ENCODE results near the gene GNMT. TPM values are rescaled to one million over a fixed set of nuclear protein-coding genes. Genes with fewer than 3 reads are reported as not detected.

GNMT gene
- 1.6 TPM for polyA plus RNA-seq (2012; ENCODE audit: insufficient read depth, insufficient read length)

GRCh38 chr6:42960243-42961019, at the start of gene GNMT:
TSS of gene GNMT (plus strand) at chr6:42960754. CDS start at chr6:42960768, 14 bp downstream.
- no peak within 1 kb of the TSS for H3K4me3 ChIP-seq (ENCODE audit: low read length)
- DNase-seq (ENCODE audit: low read depth, low spot score), result no peak

- peak overlapping the region; percentile 2; the same call in 1 of the 2 replicates for H3K4me3 ChIP-seq (ENCODE audit: low read length)
- peak; percentile 45 for DNase-seq (ENCODE audit: low read depth, low spot score)
These were observed 49.2 kb upstream of the GNMT start for GRCh38 chr6:42911171-42912021.

DNA sequence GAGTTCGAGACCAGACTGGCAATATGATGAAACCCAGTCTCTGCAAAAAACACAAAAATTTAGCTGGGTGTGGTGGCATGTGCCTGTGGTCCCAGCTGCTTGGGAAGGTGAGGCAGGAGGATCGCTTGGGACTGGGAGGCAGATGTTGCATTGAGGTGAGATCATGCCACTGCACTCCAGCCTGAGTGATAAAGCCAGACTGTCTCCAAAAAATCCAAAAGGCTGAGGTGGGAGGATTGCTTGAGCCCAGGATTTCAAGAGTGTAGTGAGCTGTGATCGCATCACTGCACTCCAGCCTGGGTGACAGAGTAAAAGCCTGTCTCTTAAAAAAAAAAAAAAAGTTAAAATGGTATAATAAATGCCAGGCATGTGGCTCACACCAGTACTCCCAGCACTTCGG, 46.0 kb upstream of the GNMT start:
- no peak overlapping the region for H3K4me3 ChIP-seq (ENCODE audit: low read length)
- DNase-seq (ENCODE audit: low read depth, low spot score), result no peak

- DNase-seq (ENCODE audit: low read depth, low spot score), result peak; percentile 71
- peak within 1 kb of the TSS; percentile 38 for H3K4me3 ChIP-seq (ENCODE audit: low read length)
These were observed 44.8 kb upstream of the GNMT start, which contains the start of gene PTCRA for GRCh38 chr6:42915732-42916131. TSS of gene PTCRA (plus strand) at chr6:42916053. CDS start at chr6:42916070, 17 bp downstream.

DNA sequence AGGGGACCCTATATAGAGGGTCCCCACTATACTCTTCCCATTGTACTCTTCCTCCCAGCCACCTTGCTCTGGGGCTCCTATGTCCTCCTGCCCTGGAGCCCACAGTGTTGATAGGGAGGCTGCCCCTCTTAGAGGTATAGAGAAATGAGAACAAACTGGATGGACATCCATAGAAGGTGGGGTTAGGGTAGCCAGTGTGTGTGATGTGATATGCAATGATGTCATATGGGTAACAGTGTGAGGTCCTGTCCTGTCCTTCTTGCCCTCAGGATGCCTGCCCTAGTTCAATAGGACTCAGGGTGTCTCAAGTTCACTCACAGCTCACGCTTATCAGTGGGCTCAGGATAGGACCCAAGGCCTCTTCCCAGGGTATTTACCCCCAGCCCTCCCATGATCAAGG, 44.3 kb upstream of the GNMT start:
- DNase-seq (ENCODE audit: low read depth, low spot score), result no peak

DNA sequence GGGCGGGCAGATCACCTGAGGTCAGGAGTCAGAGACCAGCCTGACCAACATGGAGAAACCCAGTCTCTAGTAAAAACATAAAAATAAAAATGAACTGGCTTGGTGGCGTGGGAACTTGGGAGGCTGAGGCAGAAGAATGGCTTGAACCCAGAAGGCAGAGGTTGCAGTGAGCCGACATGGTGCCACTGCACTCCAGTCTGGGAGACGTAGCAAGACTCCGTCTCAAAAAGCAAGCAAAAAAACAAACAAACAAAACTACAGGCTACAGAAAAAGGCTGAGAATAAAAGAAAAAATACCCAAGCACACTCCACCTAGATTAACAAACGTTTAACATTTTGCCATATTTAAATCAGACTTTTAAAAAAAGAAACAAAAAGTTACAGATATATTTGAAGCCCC, 38.8 kb upstream of the GNMT start:
- no peak for DNase-seq (ENCODE audit: low read depth, low spot score)
- H3K4me3 ChIP-seq (ENCODE audit: low read length), result no peak overlapping the region

More for the DNA sequence above, 44.3 kb upstream of the GNMT start:
- peak overlapping the region; percentile 38 for H3K4me3 ChIP-seq (ENCODE audit: low read length)

GRCh38 chr6:42923666-42924065, 36.9 kb upstream of the GNMT start:
- DNase-seq (ENCODE audit: low read depth, low spot score), result no peak
- no peak overlapping the region for H3K4me3 ChIP-seq (ENCODE audit: low read length)

DNA sequence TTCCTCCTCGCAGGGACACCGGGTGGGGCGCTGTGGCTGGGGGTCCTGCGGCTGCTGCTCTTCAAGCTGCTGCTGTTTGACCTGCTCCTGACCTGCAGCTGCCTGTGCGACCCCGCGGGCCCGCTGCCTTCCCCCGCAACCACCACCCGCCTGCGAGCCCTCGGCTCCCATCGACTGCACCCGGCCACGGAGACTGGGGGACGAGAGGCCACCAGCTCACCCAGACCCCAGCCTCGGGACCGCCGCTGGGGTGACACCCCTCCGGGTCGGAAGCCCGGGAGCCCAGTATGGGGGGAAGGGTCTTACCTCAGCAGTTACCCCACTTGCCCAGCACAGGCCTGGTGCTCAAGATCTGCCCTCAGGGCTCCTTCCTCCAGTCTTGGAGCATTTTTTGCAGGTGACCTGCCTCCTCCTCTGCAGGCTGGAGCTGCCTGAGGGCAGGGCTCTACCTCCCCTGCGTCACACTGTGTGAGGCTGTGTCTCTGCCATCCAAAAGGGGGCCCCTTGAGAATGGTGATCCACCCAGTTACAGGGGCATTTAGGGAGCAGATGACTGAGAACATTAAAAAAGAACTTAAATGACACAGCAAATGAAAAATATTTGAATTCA, 35.2 kb upstream of the GNMT start:
- no peak for DNase-seq (ENCODE audit: low read depth, low spot score)
- H3K4me3 ChIP-seq (ENCODE audit: low read length), result no peak overlapping the region

DNA sequence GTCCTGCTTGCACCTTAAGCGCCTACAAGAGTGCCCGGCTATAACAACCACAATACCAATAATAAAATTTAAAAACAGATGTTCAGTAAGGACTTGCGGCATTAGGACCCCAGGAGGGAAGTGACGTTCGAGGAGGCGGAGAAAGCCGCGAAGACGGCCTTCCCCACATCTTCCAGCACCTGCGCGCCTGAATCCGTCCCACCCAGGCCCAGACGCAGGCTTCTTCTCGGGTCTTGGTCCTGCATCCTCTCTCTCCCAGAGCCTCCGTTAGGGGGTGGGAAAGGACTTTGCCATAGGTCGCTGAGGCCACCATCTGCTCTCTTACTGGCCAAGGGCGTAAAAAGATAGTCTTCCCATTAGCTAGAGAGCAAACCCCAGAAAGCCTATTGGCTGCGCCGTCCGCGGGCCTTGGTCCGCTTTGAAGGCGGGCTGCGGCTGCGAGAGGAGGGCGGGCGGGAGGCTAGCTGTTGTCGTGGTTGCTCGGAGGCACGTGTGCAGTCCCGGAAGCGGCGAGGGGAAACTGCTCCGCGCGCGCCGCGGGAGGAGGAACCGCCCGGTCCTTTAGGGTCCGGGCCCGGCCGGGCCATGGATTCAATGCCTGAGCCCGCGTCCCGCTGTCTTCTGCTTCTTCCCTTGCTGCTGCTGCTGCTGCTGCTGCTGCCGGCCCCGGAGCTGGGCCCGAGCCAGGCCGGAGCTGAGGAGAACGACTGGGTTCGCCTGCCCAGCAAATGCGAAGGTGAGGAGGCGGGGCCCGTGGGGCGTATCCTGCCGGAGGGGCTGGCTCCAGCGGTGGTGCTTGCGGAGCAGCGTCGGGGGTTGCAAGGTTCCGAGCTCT, 31.4 kb upstream of the GNMT start, which contains the start of gene CNPY3:
Gene CNPY3 (plus strand): TSS at position 495 of the 835 bp plus-strand sequence. CDS start 91 bp downstream, at position 586.
- peak; percentile 100 for DNase-seq (ENCODE audit: low read depth, low spot score)
- peak within 1 kb of the TSS; percentile 94 for H3K4me3 ChIP-seq (ENCODE audit: low read length)

GRCh38 chr6:42929821-42930360, 30.7 kb upstream of the GNMT start:
- peak; percentile 80 for DNase-seq (ENCODE audit: low read depth, low spot score)

DNA sequence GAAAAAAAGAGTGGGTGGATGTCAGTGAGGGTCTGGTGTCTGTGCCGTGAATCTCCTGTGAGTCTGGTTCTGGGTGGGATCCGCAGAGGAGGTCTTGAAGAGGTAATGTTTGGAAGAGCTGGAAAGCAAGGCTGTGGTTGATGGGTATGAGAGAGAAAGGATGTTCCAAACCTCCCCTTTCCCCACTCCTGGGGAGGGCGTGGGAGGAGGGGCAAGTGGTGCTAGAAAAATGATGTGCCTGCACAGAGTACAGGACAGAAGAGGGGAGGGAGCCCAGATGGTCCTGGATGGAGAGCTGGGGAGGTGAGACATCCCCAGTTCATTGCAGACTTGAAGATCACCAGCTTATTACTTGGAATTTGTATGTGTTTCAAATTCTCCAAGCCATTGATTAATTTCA, 28.1 kb upstream of the GNMT start:
- H3K4me3 ChIP-seq (ENCODE audit: low read length), result no peak overlapping the region
- DNase-seq (ENCODE audit: low read depth, low spot score), result no peak

More at GRCh38 chr6:42929821-42930360, 30.7 kb upstream of the GNMT start:
- peak overlapping the region; percentile 94 for H3K4me3 ChIP-seq (ENCODE audit: low read length)

DNA sequence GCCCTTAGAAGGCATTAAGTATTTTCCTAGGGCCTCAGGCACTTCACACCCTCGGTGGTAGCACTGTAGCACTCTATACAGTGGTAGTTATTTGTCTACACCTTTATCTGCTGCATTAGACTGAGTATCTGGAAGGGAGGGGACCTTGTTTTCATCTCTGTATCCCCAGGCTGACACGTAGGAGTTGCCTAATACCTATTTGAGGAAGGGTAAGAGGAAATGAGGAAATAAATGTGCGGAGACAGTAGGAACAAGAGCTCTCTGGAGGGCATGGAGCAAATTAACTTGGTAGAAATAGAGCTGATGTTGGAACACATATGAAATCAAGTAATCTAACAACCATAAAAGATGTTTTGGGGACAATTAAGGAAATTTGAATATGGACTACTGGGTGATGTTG, 27.3 kb upstream of the GNMT start:
- DNase-seq (ENCODE audit: low read depth, low spot score), result no peak
- H3K4me3 ChIP-seq (ENCODE audit: low read length), result no peak overlapping the region

DNA sequence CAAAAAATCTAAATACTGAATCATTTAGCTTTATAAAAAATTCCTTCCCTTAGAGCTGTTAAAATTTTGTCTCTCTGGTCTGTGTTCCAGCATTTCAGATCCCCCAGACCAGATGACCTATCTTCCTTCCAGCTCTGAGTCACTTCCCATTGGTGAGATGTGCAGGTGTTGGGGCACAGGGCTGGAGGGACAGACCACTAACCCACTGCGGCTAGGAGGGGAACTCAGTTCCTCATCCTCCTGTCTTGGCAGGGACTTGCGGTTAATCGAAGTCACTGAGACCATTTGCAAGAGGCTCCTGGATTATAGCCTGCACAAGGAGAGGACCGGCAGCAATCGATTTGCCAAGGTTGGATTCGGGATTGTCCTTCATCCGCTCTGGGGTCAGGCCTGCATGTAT, 25.2 kb upstream of the GNMT start:
- no peak overlapping the region for H3K4me3 ChIP-seq (ENCODE audit: low read length)
- no peak for DNase-seq (ENCODE audit: low read depth, low spot score)

GRCh38 chr6:42936398-42936797, 24.2 kb upstream of the GNMT start:
- no peak overlapping the region for H3K4me3 ChIP-seq (ENCODE audit: low read length)
- no peak for DNase-seq (ENCODE audit: low read depth, low spot score)

GRCh38 chr6:42937548-42938427, 22.8 kb upstream of the GNMT start:
- H3K4me3 ChIP-seq (ENCODE audit: low read length), result no peak overlapping the region
- DNase-seq (ENCODE audit: low read depth, low spot score), result no peak

DNA sequence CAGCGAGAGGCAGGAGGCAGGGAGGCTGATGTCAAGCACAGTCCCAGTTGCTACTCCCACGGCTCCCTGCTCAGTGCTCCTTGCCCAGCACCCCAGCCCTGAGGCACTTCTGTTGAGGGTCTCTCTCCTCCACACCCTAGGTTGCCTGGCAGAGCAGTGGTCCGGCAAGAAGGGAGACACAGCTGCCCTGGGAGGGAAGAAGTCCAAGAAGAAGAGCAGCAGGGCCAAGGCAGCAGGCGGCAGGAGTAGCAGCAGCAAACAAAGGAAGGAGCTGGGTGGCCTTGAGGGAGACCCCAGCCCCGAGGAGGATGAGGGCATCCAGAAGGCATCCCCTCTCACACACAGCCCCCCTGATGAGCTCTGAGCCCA, 22.1 kb upstream of the GNMT start:
- no peak overlapping the region for H3K4me3 ChIP-seq (ENCODE audit: low read length)
- no peak for DNase-seq (ENCODE audit: low read depth, low spot score)

DNA sequence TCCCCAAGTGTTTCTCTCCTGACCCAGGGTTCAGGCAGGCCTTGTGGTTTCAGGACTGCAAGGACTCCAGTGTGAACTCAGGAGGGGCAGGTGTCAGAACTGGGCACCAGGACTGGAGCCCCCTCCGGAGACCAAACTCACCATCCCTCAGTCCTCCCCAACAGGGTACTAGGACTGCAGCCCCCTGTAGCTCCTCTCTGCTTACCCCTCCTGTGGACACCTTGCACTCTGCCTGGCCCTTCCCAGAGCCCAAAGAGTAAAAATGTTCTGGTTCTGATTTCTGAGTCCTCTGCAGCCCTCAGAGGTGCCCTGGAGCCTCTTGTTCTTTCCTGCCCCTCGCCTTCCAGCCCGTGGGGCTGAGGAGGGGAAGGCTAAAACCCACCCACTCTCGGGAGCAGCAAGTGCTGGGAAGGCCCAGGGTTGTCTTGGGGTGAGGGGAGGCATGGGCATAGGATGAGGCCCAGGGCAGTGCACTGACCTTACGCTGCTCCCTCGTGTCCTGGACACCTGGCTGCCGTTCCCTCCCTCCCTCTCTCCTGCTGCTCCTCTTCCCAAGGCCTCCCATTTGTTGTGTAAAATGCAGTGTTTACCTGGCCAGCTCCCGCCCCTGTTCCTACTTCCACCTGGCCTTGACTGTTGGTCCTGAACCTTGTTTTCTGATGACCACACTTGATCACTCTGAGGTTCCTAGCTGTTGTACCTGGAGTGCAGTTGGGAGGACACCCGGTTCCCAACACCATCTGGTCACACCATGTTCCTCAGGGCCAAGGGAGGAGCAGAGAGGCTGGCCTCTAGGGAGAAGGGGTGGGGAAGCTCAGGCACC, 21.4 kb upstream of the GNMT start:
- H3K4me3 ChIP-seq (ENCODE audit: low read length), result no peak overlapping the region
- DNase-seq (ENCODE audit: low read depth, low spot score), result no peak
